ENCODE measurements around the gene GDPD3. TPM values are rescaled to one million over a fixed set of nuclear protein-coding genes. Genes with fewer than 3 reads are reported as not detected.
"Not testable (repeated sequence)": the region's sequence is repeated elsewhere in the genome, so short reads cannot be mapped to it uniquely, and the experiment has no call there.

Gene GDPD3
- total RNA-seq, 1 experiment from 2014 or later, result 8.4 TPM

DNA sequence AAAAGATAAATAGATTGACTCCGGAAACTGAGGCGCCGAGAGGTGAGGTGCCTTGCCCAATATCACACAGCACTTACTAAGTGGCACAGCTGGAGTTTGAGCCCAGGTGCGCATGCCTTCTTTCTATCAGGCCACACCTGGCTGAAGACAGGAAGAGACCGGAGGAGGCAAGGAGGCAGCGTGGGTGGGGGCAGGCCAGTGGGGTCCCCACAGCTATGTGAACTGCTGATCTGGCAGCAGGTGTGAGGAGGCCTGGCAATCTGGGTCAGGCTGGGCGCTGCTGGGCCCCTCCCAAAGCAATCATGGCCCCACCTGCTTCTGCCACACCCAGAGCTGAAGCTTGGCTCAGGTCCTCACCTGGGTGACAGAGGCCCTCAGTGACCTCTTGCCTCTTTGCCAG lies 1.9 kb upstream of the GDPD3 start:
- no TSS peak for BruUV-seq (replicated peaks)
- no peak overlapping the region for H3K4me3 Mint-ChIP-seq (ENCODE audit: unreplicated experiment)
- H3K4me1 Mint-ChIP-seq (ENCODE audit: low read depth, unreplicated experiment), result peaks cover 9% of the 10 kb centered on the region
- Histone ChIP-seq H3K36me3 (ENCODE audit: control insufficient read depth, insufficient read depth, low read length) (peaks cover 1% of the 10 kb centered on the region; the same call in 1 of the 2 replicates), H3K4me3 (ENCODE audit: low read depth, low read length) (no peak overlapping the region), H3K9me3 (no peaks in the 10 kb centered on the region), H3K4me1 (peaks cover 16% of the 10 kb centered on the region; the same call in 1 of the 2 replicates), H3K27me3 (replicated peaks; ENCODE audit: control insufficient read depth, insufficient read depth, low read length) (no peaks in the 10 kb centered on the region)
- intact Hi-C loops (cut with micrococcal nuclease; ENCODE audit: unreplicated experiment), result no loop called here
- H3K36me3 Mint-ChIP-seq (ENCODE audit: insufficient read depth, unreplicated experiment), result peaks cover 16% of the 10 kb centered on the region
- H3K27me3 Mint-ChIP-seq (ENCODE audit: insufficient read depth, unreplicated experiment), result no peaks in the 10 kb centered on the region
- no peaks in the 10 kb centered on the region for H3K9me3 Mint-ChIP-seq (ENCODE audit: unreplicated experiment)
- peak in 1 of 2 experiments; percentile 12 for DNase-seq
- no peak for TF ChIP-seq CTCF (IDR thresholded peaks at IDR 0.05; ENCODE audit: insufficient read depth in 1 of 2, low read depth in 1 of 2, low read length in 1 of 2, severe bottlenecking in 1 of 2, unreplicated experiment in 1 of 2)
- no peak overlapping the region for H3K27ac Mint-ChIP-seq (ENCODE audit: unreplicated experiment)
- ChIA-PET POLR2A (interaction anchor here (0.7 kb wide), 1 partner anchor 315 kb away, joined by 3 read pairs; the partner anchor contains the start of gene DCTPP1), CTCF (interaction anchor here (0.9 kb wide), 1 partner anchor 50 kb away, joined by 4 read pairs; the partner anchor contains the start of gene ALDOA)

GRCh38 chr16:30114833-30115232 lies 1.5 kb upstream of the GDPD3 start:
- H3K4me3 Mint-ChIP-seq (ENCODE audit: unreplicated experiment); H3K9me3 Mint-ChIP-seq (ENCODE audit: unreplicated experiment); H3K36me3 ChIP-seq (ENCODE audit: control insufficient read depth, insufficient read depth, low read length); H3K4me3 ChIP-seq (ENCODE audit: low read depth, low read length); H3K27me3 Mint-ChIP-seq (ENCODE audit: insufficient read depth, unreplicated experiment); BruUV-seq (replicated peaks); H3K27ac Mint-ChIP-seq (ENCODE audit: unreplicated experiment); intact Hi-C loops (cut with micrococcal nuclease; ENCODE audit: unreplicated experiment); H3K27me3 ChIP-seq (replicated peaks; ENCODE audit: control insufficient read depth, insufficient read depth, low read length); H3K9me3 ChIP-seq; DNase-seq; H3K4me1 Mint-ChIP-seq (ENCODE audit: low read depth, unreplicated experiment): not testable (repeated sequence)
- POLR2A ChIA-PET, result interaction anchor here (0.7 kb wide), 1 partner anchor 315 kb away, joined by 3 read pairs; the partner anchor contains the start of gene DCTPP1
- peaks cover 18% of the 10 kb centered on the region; the same call in 1 of the 2 replicates for H3K4me1 ChIP-seq
- H3K36me3 Mint-ChIP-seq (ENCODE audit: insufficient read depth, unreplicated experiment), result peaks cover 16% of the 10 kb centered on the region
- CTCF ChIA-PET, result interaction anchor here (0.9 kb wide), 1 partner anchor 50 kb away, joined by 4 read pairs; the partner anchor contains the start of gene ALDOA

GRCh38 chr16:30114411-30114810 lies 1.1 kb upstream of the GDPD3 start:
- Histone ChIP-seq H3K27me3 (replicated peaks; ENCODE audit: control insufficient read depth, insufficient read depth, low read length) (no peaks in the 10 kb centered on the region), H3K4me1 (peaks cover 18% of the 10 kb centered on the region; the same call in 1 of the 2 replicates), H3K4me3 (ENCODE audit: low read depth, low read length) (no peak overlapping the region), H3K36me3 (ENCODE audit: control insufficient read depth, insufficient read depth, low read length) (peaks cover 1% of the 10 kb centered on the region; the same call in 1 of the 2 replicates), H3K9me3 (no peaks in the 10 kb centered on the region)
- BruUV-seq (replicated peaks), result no TSS peak
- no peaks in the 10 kb centered on the region for H3K27me3 Mint-ChIP-seq (ENCODE audit: insufficient read depth, unreplicated experiment)
- H3K36me3 Mint-ChIP-seq (ENCODE audit: insufficient read depth, unreplicated experiment), result peaks cover 15% of the 10 kb centered on the region
- POLR2A ChIA-PET, result interaction anchor here (0.7 kb wide), 1 partner anchor 315 kb away, joined by 3 read pairs; the partner anchor contains the start of gene DCTPP1
- intact Hi-C loops (cut with micrococcal nuclease; ENCODE audit: unreplicated experiment), result no loop called here
- CTCF ChIA-PET, result interaction anchor here (0.9 to 1.0 kb wide), 2 partner anchors 23 to 49 kb away, joined by 3 to 4 read pairs; partner anchors contain the start of genes ALDOA and TBX6
- H3K27ac Mint-ChIP-seq (ENCODE audit: unreplicated experiment), result no peak overlapping the region
- peaks cover 9% of the 10 kb centered on the region for H3K4me1 Mint-ChIP-seq (ENCODE audit: low read depth, unreplicated experiment)
- H3K9me3 Mint-ChIP-seq (ENCODE audit: unreplicated experiment), result no peaks in the 10 kb centered on the region
- no peak overlapping the region for H3K4me3 Mint-ChIP-seq (ENCODE audit: unreplicated experiment)
- DNase-seq, result no peak
- TF ChIP-seq CTCF (IDR thresholded peaks at IDR 0.05; ENCODE audit: insufficient read depth in 1 of 2, low read depth in 1 of 2, low read length in 1 of 2, severe bottlenecking in 1 of 2, unreplicated experiment in 1 of 2), result no peak
